ENCODE data around the gene GBX1. TPM values are rescaled to one million over a fixed set of nuclear protein-coding genes. Genes with fewer than 3 reads are reported as not detected.

Gene GBX1
- total RNA-seq, 1 experiment from 2014 or later, result not detected

GRCh38 chr7:151101621-151102396 lies 65.7 kb downstream of the GBX1 start:
- TF ChIP-seq CTCF (IDR thresholded peaks at IDR 0.05; ENCODE audit: insufficient read depth in 1 of 2, low read depth in 1 of 2, low read length in 1 of 2, severe bottlenecking in 1 of 2, unreplicated experiment in 1 of 2), result no peak
- no peaks in the 10 kb centered on the region for H3K9me3 Mint-ChIP-seq (ENCODE audit: unreplicated experiment)
- POLR2A ChIA-PET, result no interaction called here

GRCh38 chr7:151100921-151101320 lies 66.6 kb downstream of the GBX1 start:
- no peak overlapping the region for H3K4me3 Mint-ChIP-seq (ENCODE audit: unreplicated experiment)
- CTCF ChIA-PET, result no interaction called here
- intact Hi-C loops (cut with micrococcal nuclease; ENCODE audit: unreplicated experiment), result no loop called here
- no peak for TF ChIP-seq CTCF (IDR thresholded peaks at IDR 0.05; ENCODE audit: insufficient read depth in 1 of 2, low read depth in 1 of 2, low read length in 1 of 2, severe bottlenecking in 1 of 2, unreplicated experiment in 1 of 2)
- Histone ChIP-seq H3K4me1 (no peaks in the 10 kb centered on the region), H3K27me3 (replicated peaks; ENCODE audit: control insufficient read depth, insufficient read depth, low read length) (no peaks in the 10 kb centered on the region), H3K9me3 (no peaks in the 10 kb centered on the region), H3K36me3 (ENCODE audit: control insufficient read depth, insufficient read depth, low read length) (no peaks in the 10 kb centered on the region), H3K4me3 (ENCODE audit: low read depth, low read length) (no peak overlapping the region)
- no peaks in the 10 kb centered on the region for H3K27me3 Mint-ChIP-seq (ENCODE audit: insufficient read depth, unreplicated experiment)
- no peak overlapping the region for H3K27ac Mint-ChIP-seq (ENCODE audit: unreplicated experiment)
- no peaks in the 10 kb centered on the region for H3K4me1 Mint-ChIP-seq (ENCODE audit: low read depth, unreplicated experiment)
- no peaks in the 10 kb centered on the region for H3K9me3 Mint-ChIP-seq (ENCODE audit: unreplicated experiment)
- POLR2A ChIA-PET, result no interaction called here
- peaks cover 6% of the 10 kb centered on the region for H3K36me3 Mint-ChIP-seq (ENCODE audit: insufficient read depth, unreplicated experiment)
- no peak for DNase-seq
- no TSS peak for BruUV-seq (replicated peaks)

More at GRCh38 chr7:151101621-151102396, 65.7 kb downstream of the GBX1 start:
- intact Hi-C loops (cut with micrococcal nuclease; ENCODE audit: unreplicated experiment), result no loop called here
- Histone ChIP-seq H3K9me3 (no peaks in the 10 kb centered on the region), H3K36me3 (ENCODE audit: control insufficient read depth, insufficient read depth, low read length) (no peaks in the 10 kb centered on the region), H3K4me1 (no peaks in the 10 kb centered on the region), H3K4me3 (ENCODE audit: low read depth, low read length) (no peak overlapping the region), H3K27me3 (replicated peaks; ENCODE audit: control insufficient read depth, insufficient read depth, low read length) (no peaks in the 10 kb centered on the region)
- Mint-ChIP-seq H3K27ac (ENCODE audit: unreplicated experiment) (no peak overlapping the region), H3K4me1 (ENCODE audit: low read depth, unreplicated experiment) (no peaks in the 10 kb centered on the region), H3K36me3 (ENCODE audit: insufficient read depth, unreplicated experiment) (peaks cover 2% of the 10 kb centered on the region), H3K27me3 (ENCODE audit: insufficient read depth, unreplicated experiment) (no peaks in the 10 kb centered on the region), H3K4me3 (ENCODE audit: unreplicated experiment) (no peak overlapping the region)
- no peak for DNase-seq
- CTCF ChIA-PET, result no interaction called here
- no TSS peak for BruUV-seq (replicated peaks)

GRCh38 chr7:151099486-151100211 lies 67.8 kb downstream of the GBX1 start:
- Mint-ChIP-seq H3K4me1 (ENCODE audit: low read depth, unreplicated experiment) (no peaks in the 10 kb centered on the region), H3K36me3 (ENCODE audit: insufficient read depth, unreplicated experiment) (peaks cover 6% of the 10 kb centered on the region), H3K27ac (ENCODE audit: unreplicated experiment) (no peak overlapping the region), H3K9me3 (ENCODE audit: unreplicated experiment) (no peaks in the 10 kb centered on the region), H3K4me3 (ENCODE audit: unreplicated experiment) (no peak overlapping the region), H3K27me3 (ENCODE audit: insufficient read depth, unreplicated experiment) (no peaks in the 10 kb centered on the region)
- intact Hi-C loops (cut with micrococcal nuclease; ENCODE audit: unreplicated experiment), result no loop called here
- no peaks in the 10 kb centered on the region for H3K36me3 ChIP-seq (ENCODE audit: control insufficient read depth, insufficient read depth, low read length)
- CTCF ChIA-PET, result no interaction called here
- no TSS peak for BruUV-seq (replicated peaks)
- no peaks in the 10 kb centered on the region for H3K9me3 ChIP-seq
- DNase-seq, result no peak
- no peak overlapping the region for H3K4me3 ChIP-seq (ENCODE audit: low read depth, low read length)
- POLR2A ChIA-PET, result no interaction called here
- TF ChIP-seq CTCF (IDR thresholded peaks at IDR 0.05; ENCODE audit: insufficient read depth in 1 of 2, low read depth in 1 of 2, low read length in 1 of 2, severe bottlenecking in 1 of 2, unreplicated experiment in 1 of 2), result no peak
- H3K27me3 ChIP-seq (replicated peaks; ENCODE audit: control insufficient read depth, insufficient read depth, low read length), result no peaks in the 10 kb centered on the region
- no peaks in the 10 kb centered on the region for H3K4me1 ChIP-seq

Other genes with a start within 250 kb of the GBX1 start
- gene KCNH2, start 189.4 kb downstream of the GBX1 start, total RNA-seq (2022), result 0.60 and 0.66 TPM in 2 replicates
- gene NOS3, start 176.7 kb downstream of the GBX1 start, total RNA-seq (2022), result 1.1 TPM in 1 of 2 replicates, not detected in the other
- 4.3 and 4.8 TPM in 2 replicates for gene ATG9B, start 143.2 kb downstream of the GBX1 start, total RNA-seq (2022)
- gene ABCB8, start 139.2 kb downstream of the GBX1 start, total RNA-seq (2022), result 30.1 and 30.8 TPM in 2 replicates
- 0.70 and 1.1 TPM in 2 replicates for gene ASIC3, start 119.2 kb downstream of the GBX1 start, total RNA-seq (2022)
- gene CDK5, start 109.8 kb downstream of the GBX1 start, total RNA-seq (2022), result 23.8 and 25.2 TPM in 2 replicates
- 249 and 255 TPM in 2 replicates for gene SLC4A2, start 108.1 kb downstream of the GBX1 start, total RNA-seq (2022)
- gene FASTK, start 86.9 kb downstream of the GBX1 start, total RNA-seq (2022), result 114 and 119 TPM in 2 replicates
- gene TMUB1, start 84.2 kb downstream of the GBX1 start, total RNA-seq (2022), result 68.1 and 75.0 TPM in 2 replicates
- 70.2 and 76.6 TPM in 2 replicates for gene AGAP3, start 81.2 kb downstream of the GBX1 start, total RNA-seq (2022)
- not detected in 2 replicates for gene ASB10, start 19.6 kb upstream of the GBX1 start, total RNA-seq (2022)
- gene H2BK1, start 42.8 kb upstream of the GBX1 start, total RNA-seq (2022), result not detected in 2 replicates
- 50.8 and 57.8 TPM in 2 replicates for gene ABCF2, start 59.5 kb upstream of the GBX1 start, total RNA-seq (2022)
- gene CHPF2, start 64.8 kb upstream of the GBX1 start, total RNA-seq (2022), result 30.9 and 34.0 TPM in 2 replicates
- 20.2 and 27.8 TPM in 2 replicates for gene SMARCD3, start 81.0 kb upstream of the GBX1 start, total RNA-seq (2022)
- 51.6 and 54.6 TPM in 2 replicates for gene NUB1, start 174.1 kb upstream of the GBX1 start, total RNA-seq (2022)
- 0.52 and 0.95 TPM in 2 replicates for gene WDR86, start 242.3 kb upstream of the GBX1 start, total RNA-seq (2022)